OCI-LY3 (cell line): ENCODE data around the gene ITGA6.

Experiments used
- H2AFZ ChIP-seq: fragments of 200-600, 300-600 bp; shearing (Covaris generic); 2 replicates; pipeline ENCODE4 v1.6.0; 2014; ENCODE audit warnings: antibody characterized with exemption, low read depth, low read length
- H3K27ac ChIP-seq: fragments of 200-600, 300-600 bp; sonication (generic); 2 replicates; pipeline ENCODE4 v1.5.1; 2014; ENCODE audit warnings: mild to moderate bottlenecking, low read length, moderate library complexity, mixed read lengths
- H3K27me3 ChIP-seq: fragments of 200-600, 300-600 bp; sonication (generic); 2 replicates; pipeline ENCODE4 v1.6.1; 2014; ENCODE audit warnings: low read depth, low read length, mixed read lengths
- H3K36me3 ChIP-seq: fragments of 200-600, 300-600 bp; sonication (generic); replicated peaks from 2 replicates; pipeline ENCODE3; 2014; ENCODE audit warnings: low read depth, low read length, mixed read lengths
- H3K4me1 ChIP-seq: fragments of 300-600, 200-600 bp; sonication (generic); 2 replicates; pipeline ENCODE4 v1.6.1; 2014; ENCODE audit warnings: low read length, mixed read lengths
- H3K4me2 ChIP-seq: fragments of 200-600, 300-600 bp; sonication (generic); 2 replicates; pipeline ENCODE4 v1.6.1; 2014; ENCODE audit warnings: low read length, mixed read lengths
- H3K4me3 ChIP-seq: fragments of 300-600, 200-600 bp; sonication (generic); 2 replicates; pipeline ENCODE4 v1.5.1; 2014; ENCODE audit warnings: antibody characterized with exemption, mild to moderate bottlenecking, low read length, moderate library complexity
- H3K79me2 ChIP-seq: fragments of 300-600, 200-600 bp; shearing (Covaris generic); 2 replicates; pipeline ENCODE4 v1.6.1; 2014; ENCODE audit warnings: mild to moderate bottlenecking, low read length, mixed read lengths
- H3K9ac ChIP-seq: fragments of 300-600, 200-600 bp; shearing (Covaris generic); 2 replicates; pipeline ENCODE4 v1.6.0; 2014; ENCODE audit warnings: mild to moderate bottlenecking, low read length, moderate library complexity
- H3K9me3 ChIP-seq: fragments of 200-600, 300-600 bp; shearing (Covaris generic); 2 replicates; pipeline ENCODE4 v1.6.1; 2014; ENCODE audit warnings: low read length, mixed read lengths; ENCODE audit not compliant: insufficient read depth
- H4K20me1 ChIP-seq: fragments of 200-600, 300-600 bp; sonication (generic); 2 replicates; pipeline ENCODE4 v1.6.1; 2016; ENCODE audit warnings: low read length, mixed read lengths; ENCODE audit not compliant: insufficient read depth
- EZH2phosphoT487 ChIP-seq: fragments of 200-600 bp; shearing (Covaris generic); IDR thresholded peaks from 2 replicates; pipeline ENCODE4 v1.6.1; 2018; ENCODE audit warnings: antibody characterized with exemption, mixed run types, low read depth
- TF ChIP-seq, protein P1 (sequence below): fragments of 200-600, 300-600 bp; sonication (generic); IDR thresholded peaks from 2 replicates; pipeline ENCODE4 v1.5.1; 2014; ENCODE audit warnings: antibody characterized with exemption, low read length, low read depth

The ITGA6 gene

DNA sequence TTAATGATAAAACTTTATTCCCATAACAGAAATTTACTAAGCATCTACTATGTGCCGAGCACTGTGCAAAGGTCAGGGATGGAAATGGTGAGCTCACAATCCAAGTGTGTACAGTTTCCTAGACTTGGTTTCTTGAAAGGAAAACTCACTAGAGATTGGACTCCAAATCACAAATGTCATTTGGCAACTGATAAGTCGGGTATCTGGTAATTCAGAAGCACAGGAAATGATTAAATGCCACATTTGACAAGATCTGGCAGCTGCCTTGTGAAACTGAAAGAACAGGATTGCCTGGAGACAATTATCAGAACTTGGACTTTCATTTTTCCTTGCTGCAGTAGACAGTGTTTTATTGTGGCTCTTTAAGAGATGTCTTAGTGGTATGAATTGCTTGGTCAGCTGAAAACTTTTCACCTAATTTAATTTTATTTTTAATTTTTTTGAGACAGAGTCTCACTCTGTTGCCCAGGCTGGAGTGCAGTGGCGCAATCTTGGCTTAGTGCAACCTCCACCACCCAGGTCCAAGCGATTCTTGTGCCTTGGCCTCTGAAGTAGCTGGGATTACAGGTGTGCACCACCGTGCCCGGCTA is 19.2 kb downstream of the ITGA6 start:
- no peaks in the 10 kb centered on the region for H3K36me3 ChIP-seq
- H3K9ac ChIP-seq = no peak overlapping the region
- peaks cover 31% of the 10 kb centered on the region for H3K27me3 ChIP-seq
- no peak overlapping the region for H2AFZ ChIP-seq
- H3K27ac ChIP-seq = no peak overlapping the region
- H3K9me3 ChIP-seq = no peaks in the 10 kb centered on the region
- no peaks in the 10 kb centered on the region for H4K20me1 ChIP-seq
- H3K79me2 ChIP-seq = no peaks in the 10 kb centered on the region
- no peak overlapping the region for H3K4me3 ChIP-seq
- TF ChIP-seq EZH2phosphoT487 = no peak
- TF ChIP-seq, protein P1, sequence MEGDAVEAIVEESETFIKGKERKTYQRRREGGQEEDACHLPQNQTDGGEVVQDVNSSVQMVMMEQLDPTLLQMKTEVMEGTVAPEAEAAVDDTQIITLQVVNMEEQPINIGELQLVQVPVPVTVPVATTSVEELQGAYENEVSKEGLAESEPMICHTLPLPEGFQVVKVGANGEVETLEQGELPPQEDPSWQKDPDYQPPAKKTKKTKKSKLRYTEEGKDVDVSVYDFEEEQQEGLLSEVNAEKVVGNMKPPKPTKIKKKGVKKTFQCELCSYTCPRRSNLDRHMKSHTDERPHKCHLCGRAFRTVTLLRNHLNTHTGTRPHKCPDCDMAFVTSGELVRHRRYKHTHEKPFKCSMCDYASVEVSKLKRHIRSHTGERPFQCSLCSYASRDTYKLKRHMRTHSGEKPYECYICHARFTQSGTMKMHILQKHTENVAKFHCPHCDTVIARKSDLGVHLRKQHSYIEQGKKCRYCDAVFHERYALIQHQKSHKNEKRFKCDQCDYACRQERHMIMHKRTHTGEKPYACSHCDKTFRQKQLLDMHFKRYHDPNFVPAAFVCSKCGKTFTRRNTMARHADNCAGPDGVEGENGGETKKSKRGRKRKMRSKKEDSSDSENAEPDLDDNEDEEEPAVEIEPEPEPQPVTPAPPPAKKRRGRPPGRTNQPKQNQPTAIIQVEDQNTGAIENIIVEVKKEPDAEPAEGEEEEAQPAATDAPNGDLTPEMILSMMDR = no peak
- no peaks in the 10 kb centered on the region for H3K4me1 ChIP-seq
- no peak overlapping the region for H3K4me2 ChIP-seq

DNA sequence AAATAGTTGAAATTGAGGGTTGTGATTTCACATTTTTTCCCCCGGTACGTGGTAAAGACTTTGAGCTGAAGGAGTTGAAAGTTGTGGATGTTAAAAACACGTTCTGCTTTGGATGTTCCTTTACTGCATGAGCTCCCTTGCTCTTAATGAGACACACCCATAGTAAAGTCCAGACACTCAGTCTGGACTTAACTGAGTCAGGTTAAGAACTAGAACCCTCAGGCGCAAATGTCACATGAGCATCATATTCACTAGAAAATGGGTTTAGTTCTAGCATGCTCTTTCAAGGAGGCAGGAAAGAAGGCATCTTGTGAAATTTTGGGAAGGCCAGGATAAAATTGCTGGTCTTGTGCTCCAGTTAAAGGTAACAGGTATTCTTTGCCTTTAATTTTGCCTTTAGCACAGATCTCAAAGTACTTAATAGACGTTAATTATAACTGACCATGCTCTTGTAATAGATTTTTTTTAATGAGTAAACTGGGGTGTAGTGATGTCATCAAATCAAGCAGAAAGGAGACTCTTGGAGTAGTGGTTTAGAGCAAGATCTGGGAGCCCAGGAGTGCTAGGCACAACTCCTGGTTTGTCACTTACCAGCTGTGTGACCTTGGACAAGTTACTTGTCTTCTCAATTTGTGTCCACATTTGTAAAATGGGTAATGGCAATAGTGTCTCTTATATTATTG is 20.6 kb downstream of the ITGA6 start:
- no peaks in the 10 kb centered on the region for H3K79me2 ChIP-seq
- no peaks in the 10 kb centered on the region for H4K20me1 ChIP-seq
- H3K4me3 ChIP-seq = no peak overlapping the region
- H3K9me3 ChIP-seq = no peaks in the 10 kb centered on the region
- no peak overlapping the region for H3K4me2 ChIP-seq
- no peak overlapping the region for H3K9ac ChIP-seq
- H3K27ac ChIP-seq = no peak overlapping the region
- TF ChIP-seq, protein P1 = no peak
- no peak for TF ChIP-seq EZH2phosphoT487
- no peak overlapping the region for H2AFZ ChIP-seq
- no peaks in the 10 kb centered on the region for H3K4me1 ChIP-seq
- peaks cover 27% of the 10 kb centered on the region for H3K27me3 ChIP-seq
- H3K36me3 ChIP-seq = no peaks in the 10 kb centered on the region

DNA sequence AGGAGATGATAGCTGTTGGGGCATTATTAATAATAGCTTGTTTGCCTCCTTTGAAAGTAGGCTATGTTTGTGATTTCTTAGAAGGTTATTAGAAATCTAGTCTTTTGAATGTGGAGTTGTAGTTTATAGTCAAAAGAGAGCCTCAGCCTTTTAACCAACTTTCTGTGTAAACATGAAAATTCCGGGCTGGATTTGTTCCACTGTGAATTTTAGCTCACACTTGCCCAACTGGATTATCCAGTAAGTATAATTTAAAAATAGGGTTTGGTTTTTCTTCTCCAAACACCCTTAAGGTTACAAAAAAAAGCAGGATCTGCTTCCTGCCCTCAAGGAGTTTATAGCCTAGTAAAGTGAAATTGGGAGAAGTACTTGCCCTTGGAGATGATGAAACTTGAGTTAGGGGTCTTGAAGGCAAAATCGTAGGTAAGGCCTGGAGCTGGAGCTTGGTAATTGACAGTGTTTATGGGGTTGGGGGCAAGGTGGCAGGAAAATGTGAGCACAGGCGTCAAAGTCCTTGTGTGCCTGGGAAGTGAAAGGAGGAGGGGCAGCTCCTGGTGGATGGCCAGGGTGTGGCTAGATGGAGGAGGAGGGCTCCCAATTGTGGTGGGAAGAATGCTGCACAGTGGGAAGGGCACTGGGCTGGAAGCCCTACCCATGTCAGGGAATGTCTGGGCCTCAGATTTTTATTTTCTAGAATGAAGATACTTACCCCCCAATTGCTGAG is 21.3 kb downstream of the ITGA6 start:
- H3K9me3 ChIP-seq = no peaks in the 10 kb centered on the region

More for the DNA sequence above, 21.3 kb downstream of the ITGA6 start:
- Histone ChIP-seq H3K27me3 (peaks cover 27% of the 10 kb centered on the region), H3K4me3 (no peak overlapping the region), H3K36me3 (no peaks in the 10 kb centered on the region), H3K4me2 (no peak overlapping the region), H3K79me2 (no peaks in the 10 kb centered on the region), H3K4me1 (no peaks in the 10 kb centered on the region), H4K20me1 (no peaks in the 10 kb centered on the region), H2AFZ (no peak overlapping the region), H3K9ac (no peak overlapping the region), H3K27ac (no peak overlapping the region)
- TF ChIP-seq EZH2phosphoT487 = no peak
- TF ChIP-seq, protein P1 = no peak
